Stimulated activated CD8-positive, alpha-beta memory T cell treated with anti-CD3 and anti-CD28 coated beads, Interleukin-2, amount 100 ng/mL, for 1 hour (primary cell): ENCODE data around the gene CES1.
"Not testable (repeated sequence)": the region's sequence is repeated elsewhere in the genome, so short reads cannot be mapped to it uniquely, and the experiment has no call there.

Source experiments
- DNase-seq, 2 donors: peaks; one replicate each; pipeline ENCODE4 v3.0.0-alpha.2; 2020; ENCODE audit warnings: low read depth in 2 of 2

Gene CES1

DNA sequence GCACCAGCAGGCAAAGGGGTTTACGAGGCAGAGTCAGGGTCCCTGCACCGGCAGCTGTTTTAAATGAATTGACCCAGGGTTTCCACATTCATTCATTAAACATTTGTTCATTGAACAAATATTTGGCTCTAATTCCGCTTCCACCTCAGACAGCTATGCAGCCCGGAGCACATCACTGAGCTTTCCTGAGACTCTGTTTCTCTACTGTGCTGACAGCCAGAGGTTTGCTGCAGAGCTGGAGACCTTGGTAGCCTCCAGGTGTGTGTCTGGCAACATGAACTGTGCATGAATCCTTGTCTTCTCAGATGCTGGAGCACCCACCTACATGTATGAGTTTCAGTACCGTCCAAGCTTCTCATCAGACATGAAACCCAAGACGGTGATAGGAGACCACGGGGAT lies 42.7 kb downstream of the CES1 start:
- not testable (repeated sequence) for DNase-seq

DNA sequence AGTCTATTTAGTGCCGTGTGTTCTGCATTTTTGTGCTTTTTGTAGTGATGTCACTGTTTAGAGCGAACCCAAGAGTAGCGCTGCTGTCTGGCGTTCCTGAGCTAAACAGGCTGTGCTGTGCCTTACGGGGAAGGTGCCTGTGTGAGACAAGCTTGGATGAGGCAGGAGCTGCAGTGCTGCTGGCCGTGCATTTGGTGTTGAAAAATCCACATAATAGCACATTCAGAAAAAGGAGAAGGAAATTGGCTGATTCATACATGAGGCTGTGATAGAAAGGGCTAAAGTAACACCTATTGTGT lies 50.2 kb downstream of the CES1 start:
- DNase-seq, result not testable (repeated sequence)

DNA sequence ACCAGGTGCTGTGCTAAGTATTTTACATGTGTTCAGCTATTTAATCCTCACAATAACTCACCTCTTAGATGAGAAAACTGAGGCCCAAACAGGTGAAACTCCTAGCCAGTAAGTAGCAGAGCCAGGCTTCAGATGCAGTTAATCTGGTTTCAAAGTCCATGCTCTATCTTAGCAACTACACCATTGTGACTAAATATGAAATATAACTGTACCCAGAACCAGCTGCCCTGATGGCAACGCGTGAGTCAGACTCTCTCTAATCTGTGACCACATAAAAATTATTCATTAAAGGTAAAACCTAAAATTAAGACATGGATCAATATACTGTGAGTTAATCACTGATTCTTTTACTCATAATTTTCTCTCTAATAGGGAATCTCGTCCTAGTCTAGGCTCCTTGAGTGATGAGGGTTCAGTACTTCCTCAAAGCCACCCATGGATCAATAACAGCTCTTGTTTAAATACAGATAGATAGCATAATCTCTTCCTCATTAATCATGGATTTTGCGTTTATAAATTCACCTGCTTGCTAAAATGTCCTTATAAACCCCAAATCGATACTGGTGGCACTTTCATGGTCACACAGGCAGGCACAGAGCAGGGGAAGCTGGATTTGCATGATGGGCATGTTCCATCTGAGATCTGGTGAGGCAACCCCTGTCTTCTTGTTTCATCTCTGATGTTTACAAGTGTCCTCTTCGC lies 50.7 kb downstream of the CES1 start:
- not testable (repeated sequence) for DNase-seq

DNA sequence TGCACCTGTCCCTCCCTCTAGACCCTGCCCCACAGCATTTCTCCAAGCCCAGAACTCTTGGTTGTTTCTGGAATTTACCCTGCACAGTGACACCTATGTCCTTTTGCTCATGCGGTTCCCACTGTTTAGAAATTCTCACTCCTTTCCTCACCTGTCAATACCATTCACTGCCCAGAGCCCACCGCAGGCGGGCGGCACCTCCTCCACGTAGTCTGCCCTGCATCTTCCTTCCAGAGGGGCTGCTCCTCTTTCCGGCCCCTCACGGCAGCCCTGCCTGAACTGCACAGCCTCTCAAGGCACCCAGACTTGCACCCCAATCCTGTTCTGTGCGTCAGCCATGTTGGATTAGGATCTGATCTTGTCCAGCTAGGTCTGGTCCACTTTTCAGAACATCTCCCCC lies 51.4 kb downstream of the CES1 start:
- not testable (repeated sequence) for DNase-seq

DNA sequence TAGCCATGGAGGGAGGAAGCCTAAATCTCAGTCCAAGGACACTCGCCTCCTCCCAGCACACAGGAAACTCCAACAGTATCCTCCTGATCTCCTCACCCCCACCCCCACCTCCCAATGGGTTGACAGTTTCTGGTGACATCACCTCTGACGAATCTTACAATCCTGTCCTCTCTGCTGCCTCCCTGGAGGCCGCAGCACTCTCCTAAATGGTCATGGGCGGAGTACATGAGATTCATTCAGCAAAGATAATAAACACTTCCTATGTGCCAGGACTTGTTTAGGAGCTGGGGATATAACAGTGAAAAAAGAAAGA lies 52.8 kb downstream of the CES1 start:
- DNase-seq, result not testable (repeated sequence)

DNA sequence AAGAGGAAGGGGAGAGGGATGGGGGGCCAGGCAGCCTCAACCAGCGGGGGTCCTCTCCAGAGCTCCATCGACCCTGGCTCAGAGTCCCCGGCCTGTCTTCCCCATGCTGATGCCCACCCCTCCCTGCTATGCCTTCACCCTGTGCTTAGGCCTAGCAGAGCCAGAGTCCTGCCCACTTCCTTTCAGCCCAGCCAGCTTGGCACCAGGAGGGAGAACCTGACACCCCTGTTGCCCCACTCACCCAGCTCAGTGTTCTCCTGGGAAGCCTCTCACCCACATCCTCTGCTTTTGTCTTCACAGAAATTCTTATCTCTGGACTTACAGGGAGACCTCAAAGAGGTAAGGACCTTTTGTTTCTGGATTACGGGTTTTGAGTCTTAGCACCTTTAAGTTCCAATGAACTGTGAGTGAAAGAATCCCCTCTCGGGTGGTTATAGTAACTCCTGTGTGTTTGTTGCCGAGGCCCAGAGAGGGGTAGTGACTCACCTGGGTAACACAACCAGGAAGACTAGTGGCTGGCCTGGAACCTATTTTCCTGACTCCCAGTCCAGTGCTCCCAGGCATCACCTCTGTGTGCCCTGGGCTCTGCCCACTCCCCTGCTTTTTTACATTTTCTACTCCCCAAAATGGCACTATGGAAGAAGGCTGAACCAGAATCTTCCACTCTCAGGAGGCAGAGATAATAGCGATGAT lies 53.3 kb downstream of the CES1 start:
- DNase-seq, result no peak

GRCh38 chr16:55778757-55779156 lies 54.1 kb downstream of the CES1 start:
- no peak for DNase-seq

DNA sequence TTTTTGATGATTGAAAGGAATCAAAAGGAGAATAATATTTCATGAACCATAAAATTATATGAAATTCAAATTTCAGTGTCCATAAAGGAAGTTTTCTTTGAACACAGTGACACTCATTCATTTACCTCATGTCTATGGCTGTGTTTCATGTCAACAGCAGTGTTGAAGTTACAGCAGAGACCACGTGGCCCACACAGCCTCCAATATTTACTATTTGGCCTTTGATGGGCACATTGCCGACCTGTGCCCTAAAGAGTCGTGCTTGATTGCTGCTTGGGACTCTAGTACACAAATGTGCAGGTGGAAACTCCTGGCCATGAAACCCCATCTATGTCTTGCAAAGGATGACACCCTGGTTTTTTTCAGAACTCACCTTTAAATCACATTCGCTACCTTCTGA lies 57.0 kb downstream of the CES1 start:
- no peak for DNase-seq

DNA sequence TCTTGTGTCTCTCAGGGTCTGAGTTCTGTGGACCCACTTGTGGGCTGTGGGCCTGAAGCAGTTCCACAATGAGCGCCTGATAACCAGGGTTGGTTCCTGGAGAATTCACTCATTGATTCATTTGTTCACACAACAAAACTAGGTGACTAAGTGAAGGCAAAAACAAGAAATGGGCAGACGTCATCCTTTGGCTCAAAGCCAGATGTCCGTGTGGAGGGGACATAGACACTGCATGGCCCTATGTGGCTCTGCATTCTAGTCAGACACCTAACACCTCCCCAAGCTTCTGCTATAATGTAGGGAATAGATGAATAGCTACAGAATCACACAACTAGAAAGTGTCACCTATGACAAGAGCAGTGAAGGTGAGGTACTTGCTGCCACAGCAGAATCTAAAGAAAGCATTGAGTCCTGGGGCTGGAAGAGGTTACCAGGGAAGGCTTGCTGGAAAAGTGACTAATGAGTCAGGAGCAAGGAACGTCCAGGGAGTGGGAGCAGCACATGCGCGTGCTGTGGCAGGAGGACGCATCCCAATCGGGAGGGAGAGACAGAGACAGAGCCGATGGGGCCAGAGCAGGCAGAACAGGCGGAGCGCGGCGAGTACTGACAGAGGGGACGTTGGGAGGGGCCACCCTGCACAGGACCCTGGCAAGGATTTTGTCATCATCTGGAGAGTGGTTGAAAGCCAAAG lies 58.9 kb downstream of the CES1 start:
- DNase-seq, result no peak

DNA sequence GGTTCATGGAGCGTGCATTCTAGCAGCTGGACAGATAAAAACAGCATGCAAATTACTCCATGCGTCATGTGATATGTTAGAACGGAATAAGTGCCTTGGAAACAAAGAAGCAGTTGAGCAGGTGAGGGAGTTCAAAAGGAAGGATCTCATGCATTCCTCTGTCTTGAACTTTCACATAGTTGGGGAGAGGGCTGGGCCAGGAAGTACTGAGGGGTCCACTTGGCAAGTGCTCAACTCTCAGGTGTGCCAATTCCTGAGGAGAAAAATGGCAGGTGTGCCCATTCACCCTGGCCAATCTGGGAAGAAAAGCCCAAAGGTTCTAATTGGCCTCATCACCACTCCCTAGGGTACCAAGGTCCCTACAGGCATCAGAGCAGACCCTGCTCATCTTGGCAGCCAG lies 67.7 kb downstream of the CES1 start:
- DNase-seq, result no peak

DNA sequence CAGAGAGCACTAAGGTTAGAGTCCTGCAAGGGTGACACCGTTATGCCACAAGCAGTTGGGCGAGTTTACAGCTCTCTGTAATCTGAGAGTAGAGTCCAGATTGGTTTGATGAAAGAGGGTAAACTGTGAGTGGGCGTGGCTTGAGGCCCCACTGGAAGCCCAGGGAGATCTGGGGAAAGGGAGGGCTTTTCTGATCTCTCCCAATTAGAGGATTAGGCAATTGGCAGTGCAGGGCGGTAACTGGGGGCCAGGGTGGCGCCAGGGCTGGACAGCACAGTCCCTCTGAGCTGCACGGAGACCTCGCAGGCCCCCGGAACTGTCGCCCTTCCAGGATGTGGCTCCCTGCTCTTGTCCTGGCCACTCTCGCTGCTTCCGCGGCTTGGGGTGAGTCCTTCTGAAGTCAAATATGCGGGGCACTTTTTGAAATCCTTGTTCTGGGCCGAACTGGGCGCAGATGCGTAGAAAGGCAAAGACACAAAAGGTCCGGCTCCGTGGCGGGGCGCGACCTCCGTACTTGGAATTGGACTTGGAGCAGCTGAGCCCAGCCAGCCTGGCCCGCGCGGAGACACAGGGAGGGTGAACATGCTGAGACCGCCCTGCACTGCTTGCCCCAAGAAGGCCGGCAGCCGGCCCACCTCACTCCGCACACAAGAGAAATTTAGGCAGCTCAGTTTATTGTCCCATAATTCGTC lies 72.4 kb downstream of the CES1 start:
- DNase-seq, result no peak

DNA sequence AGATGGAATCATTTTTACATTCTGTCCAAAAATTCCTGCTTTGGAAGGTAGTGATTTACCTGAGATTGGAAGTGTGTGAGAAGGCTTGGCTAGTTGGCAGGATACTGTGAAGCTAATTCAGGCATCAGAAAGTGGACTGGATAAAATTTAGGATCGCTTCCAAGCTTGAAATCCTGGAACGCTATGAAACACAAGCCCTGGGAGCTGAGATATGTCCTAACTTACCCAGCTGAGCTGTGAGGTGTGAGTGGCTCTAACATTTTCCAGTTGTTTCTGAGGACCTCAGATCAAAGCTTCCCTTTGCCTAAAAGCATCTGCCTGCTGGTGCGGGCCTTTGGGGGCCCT lies 73.0 kb downstream of the CES1 start:
- DNase-seq, result not testable (repeated sequence)

DNA sequence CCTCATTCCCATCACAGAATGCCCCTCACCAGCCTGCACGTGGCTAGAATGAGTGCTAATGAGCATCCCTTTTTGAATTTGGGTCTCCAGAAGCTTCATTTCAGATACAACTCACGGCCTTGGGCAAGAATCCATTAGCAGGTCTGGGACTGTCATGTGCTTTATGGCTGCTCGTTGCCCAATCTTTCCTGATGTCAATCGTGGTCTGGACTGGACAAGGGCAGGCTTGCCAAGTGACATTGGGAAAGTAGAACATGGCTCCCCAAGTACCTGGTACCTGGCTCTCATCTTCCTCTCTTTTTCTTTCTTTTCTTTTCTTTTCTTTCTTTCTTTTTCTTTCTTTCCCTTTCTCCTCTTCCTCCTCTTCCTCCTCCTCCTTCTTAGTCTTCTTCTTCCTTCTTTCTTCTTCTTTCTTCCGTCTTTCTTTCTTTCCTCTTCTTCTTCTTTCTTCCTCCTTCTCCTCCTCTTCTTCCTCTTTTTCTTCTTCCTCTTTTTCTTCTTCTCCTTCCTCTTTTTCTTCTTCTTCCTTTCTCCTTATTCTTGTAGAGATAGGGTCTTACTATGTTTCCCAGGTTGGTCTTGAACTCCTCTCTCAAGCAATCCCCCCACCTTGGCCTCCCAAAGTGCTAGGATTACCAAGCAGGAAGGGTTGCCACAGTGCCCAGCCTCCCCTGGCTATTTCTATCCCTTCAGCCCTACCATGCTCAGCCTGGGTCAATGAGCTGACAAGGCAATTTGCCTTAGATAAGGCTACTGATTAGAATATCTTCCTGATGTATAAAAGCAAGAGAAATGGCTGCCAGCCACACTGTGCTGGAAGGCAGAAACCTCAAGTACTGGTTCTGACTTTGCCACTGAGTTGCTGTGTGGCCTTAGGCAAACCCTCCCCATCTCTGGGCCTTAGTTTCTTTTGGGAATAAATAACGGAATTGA lies 75.0 kb downstream of the CES1 start:
- DNase-seq, result not testable (repeated sequence)

GRCh38 chr16:55756963-55757362 lies 75.9 kb downstream of the CES1 start:
- no peak for DNase-seq

DNA sequence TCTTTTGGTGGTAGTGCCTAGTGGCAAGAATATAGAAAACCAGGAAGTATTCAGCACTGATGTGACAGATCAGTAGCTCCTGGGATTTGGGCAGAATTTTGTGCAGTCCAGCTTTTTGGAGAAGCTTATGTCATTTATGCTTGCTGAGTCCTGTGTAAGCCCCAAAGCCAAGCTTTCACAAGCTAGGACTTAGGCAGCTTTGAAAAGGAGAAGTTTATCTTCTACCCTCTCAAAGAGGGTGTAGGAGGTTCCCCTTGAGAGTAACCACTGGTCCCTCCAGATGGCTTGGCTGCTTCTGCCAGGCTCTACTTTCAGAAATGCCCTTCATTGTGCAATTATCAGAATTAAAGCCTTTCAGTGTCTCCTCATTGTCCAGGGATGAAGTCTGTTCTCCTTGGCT lies 78.8 kb downstream of the CES1 start:
- no peak for DNase-seq

DNA sequence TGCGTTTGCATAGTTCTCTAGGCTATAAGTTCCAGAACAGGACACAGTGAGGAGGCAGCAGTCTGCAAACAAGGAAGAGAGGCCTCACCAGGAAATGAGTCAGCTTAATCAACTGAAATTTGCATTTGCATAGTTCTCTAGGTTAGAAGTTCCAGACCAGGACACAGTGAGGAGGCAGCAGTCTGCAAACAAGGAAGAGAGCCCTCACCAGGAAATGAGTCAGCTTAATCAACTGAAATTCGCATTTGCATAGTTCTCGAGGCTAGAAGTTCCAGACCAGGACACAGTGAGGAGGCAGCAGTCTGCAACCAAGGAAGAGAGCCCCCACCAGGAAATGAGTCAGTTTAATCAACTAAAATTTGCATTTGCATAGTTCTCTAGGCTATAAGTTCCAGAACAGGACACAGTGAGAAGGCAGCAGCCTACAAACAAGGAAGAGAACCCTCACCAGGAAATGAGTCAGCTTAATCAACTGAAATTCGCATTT lies 79.7 kb downstream of the CES1 start:
- DNase-seq, result not testable (repeated sequence)
